Spleen (tissue), 7 donors: ENCODE results near the gene CDH26.

Experiments used
- CTCF ChIP-seq, 11 experiments: fragments of 200-600 bp in 7 of 11; fragments of 450-650 bp in 4 of 11; sonication (generic) in 4 of 11; IDR thresholded peaks in 8 of 11; conservative IDR thresholded peaks in 3 of 11; 1 replicate in 7 of 11; 2 replicates in 4 of 11; pipeline versions ENCODE4 v1.4.0 to v1.8.0; 2016 to 2021; ENCODE audit warnings: antibody characterized with exemption in 11 of 11, inconsistent platforms in 4 of 11, mild to moderate bottlenecking in 1 of 11
- POLR2A ChIP-seq, 3 donors: fragments of 450-650 bp; IDR thresholded peaks; one replicate each; pipeline ENCODE4 v1.5.1; 2017; ENCODE audit warnings: antibody characterized with exemption in 3 of 3, mild to moderate bottlenecking in 1 of 3
- POLR2AphosphoS5 ChIP-seq, 3 donors: sonication (generic); formaldehyde crosslinking; IDR thresholded peaks; one replicate each; pipeline ENCODE4 v1.5.1; 2017; ENCODE audit warnings: antibody characterized with exemption in 3 of 3
- donor health status: DM: no; HTN: no; CAD: no; lungs with moderate emphysema.
- donor health status: DM: no; HTN: no; CAD: no.
- donor health status: DM: no; HTN: no; CAD: no.

GRCh38 chr20:60043435-60043834, 85.2 kb downstream of the CDH26 start:
- TF ChIP-seq POLR2A (IDR thresholded peaks at IDR 0.05), result no peak
- no peak for TF ChIP-seq CTCF (IDR thresholded peaks at IDR 0.05 in 8 of 11, conservative IDR thresholded peaks at IDR 0.05 in 3 of 11)
- TF ChIP-seq POLR2AphosphoS5 (IDR thresholded peaks at IDR 0.05), result no peak
